Body of pancreas (tissue), 4 donors: Measurements from ENCODE around the gene TCAP. TPM values are rescaled to one million over a fixed set of nuclear protein-coding genes. Genes with fewer than 3 reads are reported as not detected.
A peak's percentile ranks its signal among the peaks of the same experiment; 100 is the strongest.

ENCODE experiments used
- ATAC-seq: fragments of 150-250 bp; one replicate; pipeline ENCODE4 v1.9.1; 2016
- DNase-seq, 4 donors: peaks; one replicate each; pipeline ENCODE4 v3.0.0-alpha.2; 2019
- H3K27ac ChIP-seq, 4 donors: fragments of 200-600 bp; sonication (generic); 1 replicate in 3 of 4; 2 replicates in 1 of 4; pipeline versions ENCODE4 v1.5.1 to v1.6.1; 2016 to 2019; ENCODE audit warnings: mild to moderate bottlenecking in 1 of 4, mixed read lengths in 1 of 4, moderate library complexity in 1 of 4
- H3K27me3 ChIP-seq, 2 donors: fragments of 200-600 bp; sonication (generic); one replicate each; pipeline ENCODE4 v1.6.0; 2016; ENCODE audit warnings: mild to moderate bottlenecking in 1 of 2
- H3K36me3 ChIP-seq, 2 donors: fragments of 200-600 bp; sonication (generic); replicated peaks in 1 of 2; 2 replicates each; pipeline ENCODE4 v1.5.1; 2016; ENCODE audit warnings: low read depth in 2 of 2; ENCODE audit not compliant: insufficient read depth in 1 of 2
- H3K4me1 ChIP-seq: fragments of 200-600 bp; sonication (generic); one replicate; pipeline ENCODE4 v1.6.0; 2016
- H3K4me3 ChIP-seq, 2 donors: fragments of 200-600 bp; sonication (generic); 1 replicate in 1 of 2; 2 replicates in 1 of 2; pipeline ENCODE4 v1.5.1; 2016 to 2019
- H3K9me3 ChIP-seq, 3 donors: fragments of 200-600 bp; sonication (generic); 1 replicate in 2 of 3; 2 replicates in 1 of 3; pipeline ENCODE4 v1.5.1; 2016
- CTCF ChIP-seq, 7 experiments: fragments of 450-650 bp in 4 of 7; fragments of 200-600 bp in 3 of 7; sonication (generic) in 3 of 7; IDR thresholded peaks; one replicate each; pipeline ENCODE4 v1.5.1; 2016 to 2019; ENCODE audit warnings: antibody characterized with exemption in 7 of 7
- POLR2A ChIP-seq, 3 donors: fragments of 450-650 bp; IDR thresholded peaks; one replicate each; pipeline ENCODE4 v1.6.1; 2016; ENCODE audit warnings: antibody characterized with exemption in 3 of 3, mild to moderate bottlenecking in 2 of 3
- WGBS, 2 donors: methylation state at CpG; one replicate each; pipeline ENCODE4 v1.1.5; 2017; 5-methylcytosine and 5-hydroxymethylcytosine counted together
- intact Hi-C: fragments of 100-400 bp; cut with DNase I; formaldehyde crosslinking; loops from one replicate; pipeline ENCODE4 v1.15.1; 2023
- total RNA-seq, 2 donors: library from RNA; depleted of rRNA; stranded (reverse); fragments of >200 nt; gene quantifications; one replicate each; pipeline ENCODE4 v1.1.0, GENCODE V29; 2016

Gene TCAP
- total RNA-seq, 2 donors from 2014 or later: 0.26 TPM; not detected in 1

- no peak for TF ChIP-seq POLR2A (IDR thresholded peaks at IDR 0.05)
- TF ChIP-seq CTCF (IDR thresholded peaks at IDR 0.05): no peak
- intact Hi-C loops: no loop called here
- DNase-seq (peak in 1 of 4 donors; percentile 14), ATAC-seq (no peak)
- no peaks in the 10 kb centered on the region for H3K27me3 ChIP-seq
- H3K4me1 ChIP-seq: peaks cover 24% of the 10 kb centered on the region
- WGBS, 2 donors: 62 to 70% methylated on average over 13 of the region's 13 CpGs
- no peak overlapping the region for H3K27ac ChIP-seq
- no peaks in the 10 kb centered on the region for H3K36me3 ChIP-seq
- H3K4me3 ChIP-seq: no peak overlapping the region
- H3K9me3 ChIP-seq: no peaks in the 10 kb centered on the region
Observed at GRCh38 chr17:39677542-39678339, 12.6 kb downstream of the TCAP start.

GRCh38 chr17:39678340-39679116 lies 13.4 kb downstream of the TCAP start:
- Histone ChIP-seq H3K4me1 (peaks cover 24% of the 10 kb centered on the region), H3K27ac (no peak overlapping the region), H3K27me3 (no peaks in the 10 kb centered on the region), H3K9me3 (no peaks in the 10 kb centered on the region), H3K36me3 (no peaks in the 10 kb centered on the region), H3K4me3 (no peak overlapping the region)
- no peak for ATAC-seq
- no peak for TF ChIP-seq CTCF (IDR thresholded peaks at IDR 0.05)
- no peak for TF ChIP-seq POLR2A (IDR thresholded peaks at IDR 0.05)
- intact Hi-C loops: no loop called here
- WGBS, 2 donors: 84 to 89% methylated on average over 10 to 13 of the region's 13 CpGs
- DNase-seq: no peak

- intact Hi-C loops: loop anchor here (10.0 kb wide), 1 partner anchor 65 kb away; no protein-coding TSS in a partner anchor
- DNase-seq (no peak), ATAC-seq (no peak)
- WGBS, 2 donors: 63 to 79% methylated on average over 11 to 12 of the region's 12 CpGs
- Histone ChIP-seq H3K9me3 (no peaks in the 10 kb centered on the region), H3K27me3 (no peaks in the 10 kb centered on the region), H3K4me1 (peaks cover 20% of the 10 kb centered on the region), H3K27ac (no peak overlapping the region), H3K36me3 (no peaks in the 10 kb centered on the region), H3K4me3 (no peak overlapping the region)
- no peak for TF ChIP-seq CTCF (IDR thresholded peaks at IDR 0.05)
Observed at GRCh38 chr17:39679521-39680192, 14.5 kb downstream of the TCAP start.

- 82 to 83% methylated on average over 7 to 9 of the region's 9 CpGs for WGBS, 2 donors
- intact Hi-C loops: loop anchor here (10.0 kb wide), 1 partner anchor 61 kb away; no protein-coding TSS in a partner anchor
Observed at GRCh38 chr17:39683295-39683939, 18.3 kb downstream of the TCAP start.

More at GRCh38 chr17:39683295-39683939, 18.3 kb downstream of the TCAP start:
- H3K4me1 ChIP-seq: peaks cover 13% of the 10 kb centered on the region
- H3K4me3 ChIP-seq: no peak overlapping the region
- H3K27me3 ChIP-seq: no peaks in the 10 kb centered on the region
- DNase-seq: no peak
- H3K27ac ChIP-seq: no peak overlapping the region
- TF ChIP-seq CTCF (IDR thresholded peaks at IDR 0.05): no peak
- no peak for TF ChIP-seq POLR2A (IDR thresholded peaks at IDR 0.05)
- H3K36me3 ChIP-seq: no peaks in the 10 kb centered on the region
- H3K9me3 ChIP-seq: no peaks in the 10 kb centered on the region
- ATAC-seq: no peak
